NCI-H146 treated with DMSO at 0.1 percent for 48 hours (cell line): ENCODE data around the gene LMTK3.
A peak's percentile ranks its signal among the peaks of the same experiment; 100 is the strongest.

ENCODE experiments used
- DNase-seq: peaks from one replicate; lab custom pipeline; 2025; ENCODE audit not compliant: unreplicated experiment; lab: John Stamatoyannopoulos, UW

LMTK3 gene

DNA sequence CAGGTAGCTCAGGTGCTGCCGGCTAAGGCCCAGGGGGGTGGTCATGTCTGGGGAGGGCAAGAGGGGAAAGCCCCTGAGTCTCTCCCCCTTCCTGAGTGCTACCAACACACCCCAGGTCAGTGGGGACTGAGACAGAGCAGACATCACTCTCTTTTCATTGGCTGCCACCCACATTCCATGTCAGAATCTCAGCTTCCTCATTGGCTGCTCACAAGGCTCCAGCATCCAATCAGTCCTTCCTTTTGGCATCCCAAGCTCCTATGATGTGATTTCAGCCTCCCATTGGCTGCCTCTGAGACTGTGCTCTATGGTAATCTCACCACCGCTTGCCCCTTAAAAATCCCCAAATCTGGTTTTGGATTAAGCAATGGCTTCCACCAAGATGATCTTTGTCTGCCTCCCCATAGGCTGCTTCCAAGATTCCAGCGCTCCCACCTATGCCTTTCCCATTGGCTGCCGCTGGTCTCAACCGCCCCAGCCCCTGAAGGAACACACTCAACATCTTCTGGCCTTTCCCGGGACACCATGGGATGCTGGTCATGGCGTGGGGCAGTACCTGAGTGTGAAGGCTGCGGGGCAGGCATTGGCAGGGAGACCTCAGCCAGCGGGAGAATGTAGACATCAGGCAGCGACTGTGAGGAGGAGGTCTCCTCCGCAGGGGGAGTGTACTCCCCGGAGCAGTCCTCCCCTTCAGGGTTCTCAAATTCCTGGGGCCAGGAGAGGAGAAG lies 2.0 kb downstream of the LMTK3 start:
- no peak for DNase-seq

DNA sequence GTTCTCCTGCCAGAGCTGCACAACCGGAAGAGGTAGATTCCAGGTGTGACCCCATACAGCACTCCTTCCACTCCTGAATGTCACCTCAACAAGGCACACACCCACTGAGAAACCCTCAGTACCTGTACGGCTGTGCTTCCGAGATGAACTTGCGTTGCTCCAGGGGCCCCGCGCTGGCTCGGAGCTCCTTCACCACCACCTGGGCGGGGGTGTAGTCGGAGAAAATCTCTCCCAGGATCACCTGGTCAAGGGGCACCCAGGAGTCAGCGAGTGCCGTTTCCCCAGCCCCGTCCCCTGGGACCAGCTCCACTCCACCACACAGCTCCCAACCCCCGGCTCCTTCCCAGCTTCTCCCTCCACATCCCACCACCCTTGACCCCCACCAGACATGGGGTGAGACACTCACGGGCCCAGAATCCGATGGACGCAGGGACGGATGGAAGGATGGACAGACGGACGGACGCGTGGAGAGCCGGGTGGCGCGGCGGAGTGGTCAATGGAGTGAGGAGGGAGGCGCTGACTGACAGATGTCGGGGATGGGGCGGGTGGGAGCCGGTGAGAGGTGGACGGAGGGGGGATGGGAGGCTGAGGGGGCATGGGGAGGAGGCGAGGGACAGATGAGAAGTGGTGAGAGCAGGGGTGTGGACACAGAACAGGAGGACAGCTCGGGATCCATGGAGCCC lies 2.8 kb downstream of the LMTK3 start:
- DNase-seq, result no peak

DNA sequence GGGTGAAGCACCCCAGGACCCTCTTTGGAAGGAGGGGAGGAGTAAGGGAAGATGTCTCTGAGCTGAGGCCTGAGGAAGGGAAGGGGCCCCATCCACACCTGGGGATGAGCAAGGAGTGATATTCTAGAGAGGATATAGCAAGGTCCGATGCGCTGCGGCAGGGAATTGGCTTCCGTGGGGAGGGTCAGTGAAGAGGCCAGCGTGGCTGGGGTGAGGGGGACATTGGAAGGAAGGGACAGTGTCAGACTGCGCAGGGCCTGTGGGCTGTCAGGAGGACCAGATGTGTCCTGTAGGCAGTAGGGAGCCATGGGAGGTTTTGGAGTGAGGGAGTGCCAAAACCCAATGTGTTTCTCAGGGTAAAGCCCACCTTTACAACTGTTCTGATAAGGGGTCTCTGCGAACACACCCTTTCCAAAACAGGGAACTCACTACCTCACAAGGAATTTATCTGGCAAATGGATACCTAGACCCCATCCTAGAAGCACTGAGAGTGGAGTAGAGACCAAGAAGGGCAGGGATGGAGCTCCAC lies 3.7 kb downstream of the LMTK3 start:
- no peak for DNase-seq

DNA sequence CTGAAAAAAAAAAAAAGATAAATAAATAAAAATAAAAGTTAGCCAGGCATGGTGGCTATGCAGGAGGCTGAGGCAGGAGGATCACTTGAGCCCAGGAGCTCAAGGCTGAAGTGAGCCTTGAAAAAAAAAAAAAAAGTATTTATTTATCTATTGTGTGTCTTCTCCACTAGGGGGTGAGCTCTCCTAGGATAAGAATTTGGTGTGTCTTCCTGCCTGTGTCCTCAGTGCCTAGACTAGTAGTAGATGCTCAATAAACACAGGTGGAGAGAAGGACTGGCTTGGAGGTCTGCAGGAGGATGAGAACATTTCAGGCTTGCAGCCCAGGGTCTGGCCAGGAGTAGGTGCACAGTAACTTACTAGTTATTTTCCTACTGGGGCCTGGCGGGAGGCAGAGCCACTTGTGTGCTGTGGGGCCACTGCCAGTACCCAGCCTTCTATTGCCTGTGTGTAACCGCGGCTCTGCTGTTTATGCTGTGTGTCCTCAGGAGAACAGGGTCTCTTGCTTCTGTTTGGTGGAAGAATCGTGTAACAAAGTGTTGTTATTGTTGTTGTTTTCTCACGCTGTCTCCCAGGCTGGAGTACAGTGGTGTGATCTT lies 5.4 kb downstream of the LMTK3 start:
- DNase-seq, result peak; percentile 27

DNA sequence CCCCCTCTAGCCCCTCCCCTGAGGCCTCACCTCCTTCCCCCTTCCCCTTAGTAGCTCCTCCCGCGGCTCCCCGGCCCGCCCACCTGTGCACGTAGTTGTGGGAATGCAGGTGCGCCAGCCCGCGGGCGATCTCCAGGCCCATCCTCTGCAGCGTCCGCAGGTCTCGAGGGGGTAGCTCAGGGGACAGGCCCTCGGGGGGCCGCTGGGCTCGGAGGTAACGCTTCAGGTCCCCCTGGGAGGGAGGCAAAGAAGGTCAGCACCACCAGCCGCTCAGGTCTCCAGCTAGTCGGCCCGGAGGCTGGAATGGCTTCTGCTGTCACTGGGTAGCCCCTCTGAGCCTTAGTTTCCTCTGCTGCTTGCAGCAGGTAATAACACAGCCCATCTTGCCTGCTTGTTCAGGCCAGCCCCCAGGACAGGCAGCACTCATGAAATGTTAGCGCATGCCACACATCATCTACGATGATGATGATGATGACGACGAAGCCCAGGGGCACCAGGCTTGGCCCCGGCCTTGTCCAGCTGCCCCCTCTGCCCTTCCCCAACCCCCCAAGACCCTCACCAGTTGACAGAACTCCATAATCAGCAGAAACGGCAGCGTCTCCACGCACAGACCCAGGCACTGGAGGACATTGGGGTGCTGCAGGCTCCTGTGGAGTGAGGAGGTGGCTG lies 9.2 kb downstream of the LMTK3 start:
- DNase-seq, result no peak

DNA sequence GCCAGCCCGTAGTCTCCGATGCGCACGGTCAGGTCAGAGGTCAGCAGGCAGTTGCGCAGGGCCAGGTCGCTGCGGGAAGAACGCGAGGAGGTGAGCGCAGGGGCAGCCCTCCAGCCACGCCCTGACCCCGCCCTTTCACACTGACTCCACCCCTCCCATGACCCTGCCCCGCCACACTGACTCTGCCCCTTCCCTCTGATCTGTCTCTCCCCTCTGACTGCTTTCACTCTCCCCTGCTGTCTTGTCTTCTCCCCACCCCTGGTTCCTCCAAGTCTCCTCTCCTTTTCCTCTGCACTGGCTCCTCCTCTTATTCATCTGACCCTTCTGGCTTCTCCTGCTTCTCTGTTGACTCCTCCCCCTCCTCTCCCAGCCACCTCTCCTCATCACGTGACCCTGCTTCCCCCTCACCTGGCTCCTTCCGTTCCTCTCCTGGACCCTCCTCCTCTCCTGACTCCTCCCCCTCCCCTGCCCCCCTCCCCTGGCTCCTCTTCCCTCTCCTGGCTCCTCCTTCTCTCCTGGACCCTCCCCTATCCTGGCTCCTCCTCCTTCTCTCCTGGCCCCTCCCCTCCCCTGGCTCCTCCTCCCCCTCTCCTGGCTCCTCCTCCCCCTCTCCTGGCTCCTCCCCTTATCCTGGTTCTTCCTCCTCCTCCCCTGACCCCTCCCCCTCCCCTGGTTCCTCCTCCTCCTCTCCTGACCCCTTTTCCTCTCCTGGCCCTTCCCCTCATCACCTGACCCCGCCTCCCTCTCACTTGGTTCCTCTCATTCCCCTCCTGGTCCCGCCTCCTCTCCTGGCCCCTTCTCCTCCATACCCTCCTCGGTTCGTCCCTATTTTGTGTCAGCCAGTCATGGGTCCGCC lies 9.9 kb downstream of the LMTK3 start:
- peak; percentile 91 for DNase-seq

DNA sequence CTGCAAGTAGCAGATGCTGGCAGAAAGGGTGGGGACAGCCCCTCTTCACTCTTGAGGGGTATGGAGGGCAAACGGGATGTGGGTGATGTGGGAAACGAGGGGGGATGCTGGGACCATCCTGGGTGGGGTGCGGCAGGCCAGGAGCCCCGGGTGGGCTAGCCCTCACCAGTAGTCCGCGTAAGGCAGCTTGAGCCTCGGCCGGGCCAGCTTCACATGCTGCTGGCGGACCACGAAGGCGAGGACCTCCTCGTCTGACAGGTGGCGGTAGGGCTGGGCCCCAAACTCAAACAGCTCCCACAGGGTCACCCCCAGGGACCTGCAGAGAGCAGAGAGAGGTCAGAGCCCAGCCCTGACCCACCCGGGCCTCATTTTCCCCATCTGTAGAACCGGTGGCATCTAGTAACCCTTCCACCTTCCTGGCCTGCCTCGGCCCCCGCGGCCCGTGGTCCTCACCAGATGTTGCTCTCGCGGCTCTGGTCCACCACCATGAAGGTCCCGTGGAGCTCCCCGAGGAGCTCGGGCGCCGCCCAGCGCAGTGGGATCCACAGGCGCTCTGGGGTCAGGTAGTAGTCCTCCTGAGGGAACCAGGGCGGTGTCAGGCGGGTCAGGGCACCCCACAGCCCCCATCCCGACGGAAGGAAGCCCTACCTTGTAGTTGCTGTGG lies 10.7 kb downstream of the LMTK3 start:
- no peak for DNase-seq

DNA sequence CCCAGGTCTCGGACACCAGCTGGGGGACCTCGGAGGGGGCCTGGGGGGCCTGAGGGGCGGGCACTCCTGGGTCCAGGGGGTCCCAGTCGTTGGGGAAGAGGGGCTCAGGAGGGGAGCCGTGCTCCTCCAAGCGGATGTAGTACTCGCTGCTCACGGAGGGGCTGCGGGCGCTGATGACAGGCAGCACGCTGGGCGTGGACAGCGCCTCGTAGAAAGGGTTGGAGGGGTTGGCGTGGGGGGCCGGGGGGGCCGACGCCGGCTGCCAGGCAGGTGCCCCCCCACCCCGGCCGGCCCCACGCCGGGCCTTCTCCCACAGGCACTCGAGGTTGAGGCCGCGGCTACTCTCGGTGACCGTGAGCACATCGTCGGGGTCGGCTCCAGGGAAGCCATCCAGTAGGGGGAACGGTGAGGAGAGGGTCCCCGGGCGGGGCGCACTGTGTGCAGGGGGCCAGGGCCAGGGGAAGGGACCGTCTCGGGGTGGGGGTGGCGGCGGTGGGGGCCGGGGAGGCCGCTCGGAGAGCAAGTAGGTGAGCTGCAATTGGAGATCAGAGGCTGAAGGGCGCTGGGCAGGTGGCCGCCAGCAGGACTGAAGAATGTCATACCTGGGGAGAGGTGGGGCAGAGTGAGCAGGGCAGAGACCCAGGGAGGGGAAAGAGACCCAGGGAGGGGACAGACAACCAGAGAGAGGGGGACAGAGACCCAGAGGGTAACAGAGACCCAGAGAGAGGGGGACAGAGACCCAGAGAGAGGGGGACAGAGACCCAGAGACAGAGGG lies 12.1 kb downstream of the LMTK3 start:
- DNase-seq, result no peak

DNA sequence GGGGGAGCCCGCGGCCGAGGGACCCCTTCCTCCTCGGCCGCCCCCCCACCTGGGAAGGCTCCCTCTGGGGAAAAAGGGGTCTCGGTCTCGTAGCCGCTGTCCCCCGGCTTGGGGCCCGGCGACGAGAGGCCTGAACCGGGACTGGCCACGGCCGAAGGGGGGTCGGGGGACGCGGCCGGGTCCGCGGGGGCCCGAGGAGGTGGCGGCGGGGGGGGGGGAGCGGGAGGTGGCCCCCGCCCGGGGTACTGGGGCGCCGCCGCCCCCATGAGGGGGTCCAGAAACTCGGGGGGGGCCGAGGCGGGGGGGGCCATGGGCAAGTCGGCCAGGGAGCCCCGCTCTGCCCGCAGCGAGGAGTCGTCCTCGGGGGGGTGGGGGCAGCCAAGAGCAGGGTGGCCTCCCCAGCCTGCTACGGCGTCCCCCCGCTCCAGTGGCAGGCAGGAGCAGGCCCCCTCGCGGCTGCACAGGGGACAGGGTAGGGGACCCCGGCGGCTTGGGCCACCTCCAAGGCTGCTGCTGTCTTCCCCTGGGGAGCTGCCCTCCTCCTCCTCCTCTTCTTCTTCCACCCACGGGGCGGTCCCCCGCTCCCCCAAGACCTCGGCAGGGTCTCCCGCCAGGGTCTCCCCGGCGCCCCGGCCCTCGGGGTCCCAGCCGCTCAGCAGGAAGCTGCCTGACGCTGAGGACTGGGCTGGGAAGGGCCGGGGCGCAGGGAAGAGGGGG lies 12.9 kb downstream of the LMTK3 start:
- DNase-seq, result no peak

DNA sequence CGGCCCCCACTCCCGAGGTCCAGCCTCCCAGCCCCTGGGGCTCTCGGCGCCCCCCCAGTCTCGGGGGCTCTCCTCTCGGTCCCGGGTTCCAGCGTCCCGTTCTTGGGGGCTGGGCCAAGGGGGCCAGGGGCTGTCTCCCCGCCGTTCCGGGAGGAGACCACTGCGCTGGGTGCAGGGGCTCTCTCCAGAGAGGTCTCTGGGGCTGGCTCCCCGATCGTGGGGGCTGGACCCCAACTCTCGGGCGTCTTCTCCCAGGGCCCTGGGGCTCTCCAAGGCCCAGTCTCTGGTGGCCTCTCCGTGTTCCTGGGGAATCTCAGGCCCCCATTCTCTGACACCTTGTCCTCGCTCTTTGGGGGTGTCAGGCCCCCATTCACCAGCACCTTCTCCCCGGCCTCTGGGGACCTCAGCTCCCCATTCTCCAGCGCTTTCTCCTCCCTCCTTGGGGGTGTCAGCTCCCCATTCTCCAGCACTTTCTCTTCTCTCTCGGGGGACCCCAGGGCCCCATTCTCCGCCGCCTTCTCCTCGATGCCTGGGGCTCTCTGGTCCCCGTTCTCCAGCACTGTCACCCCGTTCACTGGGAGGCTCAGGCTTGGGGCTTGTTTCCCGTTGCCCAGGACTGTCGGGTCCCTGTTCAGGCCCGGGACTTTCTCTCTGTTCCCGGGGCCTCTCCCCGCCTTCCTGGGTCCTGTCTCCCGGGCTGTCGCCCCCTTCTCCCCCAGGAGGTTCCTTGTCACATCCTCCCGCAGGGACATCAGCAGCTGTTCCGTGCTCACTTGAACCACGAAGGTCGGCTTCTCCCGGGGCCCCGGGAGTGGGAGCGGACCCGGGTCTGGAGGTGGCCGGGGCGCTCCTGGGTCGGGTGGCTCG lies 13.7 kb downstream of the LMTK3 start:
- no peak for DNase-seq

DNA sequence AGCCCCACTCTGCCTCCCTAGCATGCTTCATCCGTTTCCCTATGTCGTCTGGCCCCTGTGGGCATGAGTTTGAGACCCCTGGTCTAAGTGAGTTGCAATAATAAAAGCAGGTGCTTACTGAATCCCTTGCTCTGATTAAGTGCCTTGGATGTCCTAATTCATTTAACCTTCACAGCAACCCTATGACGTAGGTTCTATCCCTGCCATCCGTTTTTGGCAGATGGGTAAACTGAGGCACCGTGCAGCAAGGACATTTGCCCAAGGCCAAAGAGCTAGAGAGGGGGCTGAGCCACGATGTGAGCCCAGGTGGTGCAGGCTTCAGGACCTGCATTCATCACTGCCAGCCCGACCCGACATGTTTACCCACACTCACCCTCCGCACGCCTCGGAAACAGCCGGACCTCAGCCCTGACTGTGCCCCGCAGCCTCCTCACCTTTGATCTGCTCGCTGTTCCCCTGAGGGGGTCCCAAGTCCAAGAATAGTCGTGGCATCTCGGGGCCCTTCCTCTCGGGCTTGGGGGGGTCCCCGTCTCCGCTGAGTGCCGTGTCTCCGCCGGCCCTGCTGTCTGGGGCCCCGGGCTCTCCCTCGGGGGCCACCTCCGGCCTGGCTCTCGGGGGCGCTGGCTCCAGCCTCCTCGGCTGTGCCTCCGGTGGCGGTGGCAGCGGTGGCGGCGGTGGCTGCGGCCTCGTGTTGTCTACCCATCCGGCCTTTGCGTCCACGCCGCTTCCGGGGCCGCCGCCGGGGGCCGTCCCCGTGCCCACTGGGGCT lies 14.5 kb downstream of the LMTK3 start:
- no peak for DNase-seq

DNA sequence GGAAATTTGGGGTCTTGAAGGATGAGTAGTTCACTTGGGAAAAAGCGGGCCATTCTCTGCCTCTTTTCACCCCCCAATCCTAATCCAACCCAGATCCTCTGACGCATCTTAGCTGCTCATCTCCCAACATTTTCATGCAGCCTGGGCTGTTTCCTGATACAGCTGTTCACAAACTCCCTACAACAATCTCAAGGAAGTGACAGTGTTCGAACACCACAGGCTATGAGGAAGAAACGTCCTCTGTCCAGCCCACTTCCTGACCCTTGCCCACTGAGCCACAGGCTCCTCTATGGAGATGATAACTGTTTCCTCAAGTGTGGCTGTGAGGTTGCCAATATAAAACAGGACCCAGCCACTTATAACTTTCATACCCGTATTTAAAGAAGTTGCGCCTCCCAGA lies 16.2 kb downstream of the LMTK3 start:
- no peak for DNase-seq

DNA sequence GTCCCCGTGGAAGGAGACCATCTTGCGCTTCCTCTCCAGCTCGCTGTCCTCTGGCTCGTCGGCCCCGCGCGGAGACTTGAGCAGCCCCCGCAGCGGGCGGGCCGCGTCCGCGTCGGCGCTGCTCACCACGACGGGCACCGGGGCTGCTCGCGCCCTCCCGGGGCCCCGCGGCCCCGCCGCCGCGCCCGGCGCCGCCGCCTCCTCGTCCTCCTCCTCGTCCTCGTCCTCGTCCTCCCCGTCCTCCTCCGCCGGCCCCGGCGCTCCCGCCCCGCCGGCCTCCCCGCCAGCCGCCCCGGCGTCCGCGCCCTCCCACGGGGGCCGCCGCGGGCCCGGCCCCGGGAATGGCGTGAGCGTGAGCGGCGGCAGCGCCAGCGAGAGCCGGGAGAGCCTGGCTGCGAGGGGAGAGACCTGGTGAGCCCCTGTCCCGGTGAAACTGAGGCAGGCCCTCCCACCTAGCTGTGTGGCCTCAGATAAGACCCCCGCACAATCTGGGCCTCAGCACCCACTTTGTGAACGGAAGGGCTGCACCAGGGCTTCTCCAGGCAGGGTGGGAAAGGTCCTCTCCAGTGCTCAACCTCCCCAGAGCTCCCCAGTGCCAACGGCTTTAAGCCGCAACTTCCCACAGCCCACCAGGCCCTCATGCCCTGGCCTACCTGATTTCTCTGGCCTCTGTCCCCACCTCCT lies 17.8 kb downstream of the LMTK3 start:
- no peak for DNase-seq

DNA sequence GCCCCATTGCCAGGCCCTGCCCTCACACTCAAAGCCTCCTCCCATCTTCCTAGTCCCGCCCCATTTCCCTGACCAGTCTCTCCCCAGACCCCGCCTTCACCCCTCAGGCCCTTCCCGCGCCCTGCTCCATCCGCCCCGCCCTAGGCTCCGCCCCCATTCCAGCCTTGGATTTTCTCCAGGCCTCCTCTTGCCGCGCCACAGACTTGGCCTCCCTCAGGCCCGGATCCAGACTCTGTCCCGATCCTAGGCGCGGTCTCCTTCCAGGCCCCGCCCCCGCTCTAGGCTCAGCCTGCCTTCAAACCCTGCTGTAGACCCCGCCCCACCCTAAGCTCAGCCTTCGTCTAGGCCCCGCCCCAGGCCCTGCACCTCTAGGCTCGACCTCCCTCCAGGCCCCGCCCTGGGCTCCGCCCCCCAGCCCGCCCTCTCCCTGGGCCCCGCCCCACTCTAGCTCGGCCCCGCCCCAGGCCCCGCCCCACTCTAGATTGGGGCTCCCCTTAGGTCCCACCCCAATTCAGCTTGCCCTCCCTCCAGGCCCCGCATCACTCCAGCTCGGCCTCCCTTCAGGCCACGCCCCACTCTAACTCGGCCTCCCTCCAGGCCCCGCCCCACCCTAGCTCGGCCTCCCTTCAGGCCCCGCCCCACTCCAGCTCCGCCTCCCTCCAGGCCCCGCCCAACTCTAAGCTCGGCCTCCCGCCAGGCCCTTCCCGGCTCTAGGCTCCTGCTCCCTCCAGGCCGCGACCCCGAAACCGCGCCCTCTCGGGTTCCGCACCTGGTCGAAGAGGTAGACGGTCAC lies 18.5 kb downstream of the LMTK3 start:
- DNase-seq, result peak; percentile 92

DNA sequence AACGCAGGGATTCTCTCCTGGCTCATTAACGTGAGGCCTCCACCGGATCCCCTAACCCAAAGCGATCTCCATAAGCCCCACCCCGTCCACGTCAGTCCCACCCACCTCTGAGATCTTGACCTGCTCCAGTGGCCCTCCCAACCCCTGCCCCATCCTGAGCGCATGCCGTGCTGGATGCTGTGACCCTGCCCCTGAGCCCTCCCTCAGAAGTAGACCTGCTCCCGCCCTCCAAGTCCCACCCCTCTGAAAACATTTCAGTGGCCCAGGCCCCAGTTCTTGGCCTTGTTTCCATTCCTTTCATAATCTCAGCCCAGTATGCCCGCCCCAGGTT lies 19.9 kb downstream of the LMTK3 start:
- DNase-seq, result no peak
